Fibroblast of lung (primary cell): ENCODE measurements around the gene LHFPL2.

ENCODE experiments used
- EZH2 ChIP-seq: IDR thresholded peaks from 2 replicates; pipeline ENCODE4 v1.5.1; 2012; ENCODE audit warnings: low read length, control low read depth, mild to moderate bottlenecking; ENCODE audit errors: missing control alignments
- TF ChIP-seq, protein P1 (sequence below), 2 donors: IDR thresholded peaks in 1 of 2; conservative IDR thresholded peaks in 1 of 2; 1 replicate in 1 of 2; 2 replicates in 1 of 2; pipeline ENCODE4 v1.5.1; 2011 to 2012; ENCODE audit warnings: low read length in 2 of 2, control low read depth in 1 of 2, inconsistent platforms in 1 of 2, low read depth in 1 of 2, mild to moderate bottlenecking in 1 of 2

DNA sequence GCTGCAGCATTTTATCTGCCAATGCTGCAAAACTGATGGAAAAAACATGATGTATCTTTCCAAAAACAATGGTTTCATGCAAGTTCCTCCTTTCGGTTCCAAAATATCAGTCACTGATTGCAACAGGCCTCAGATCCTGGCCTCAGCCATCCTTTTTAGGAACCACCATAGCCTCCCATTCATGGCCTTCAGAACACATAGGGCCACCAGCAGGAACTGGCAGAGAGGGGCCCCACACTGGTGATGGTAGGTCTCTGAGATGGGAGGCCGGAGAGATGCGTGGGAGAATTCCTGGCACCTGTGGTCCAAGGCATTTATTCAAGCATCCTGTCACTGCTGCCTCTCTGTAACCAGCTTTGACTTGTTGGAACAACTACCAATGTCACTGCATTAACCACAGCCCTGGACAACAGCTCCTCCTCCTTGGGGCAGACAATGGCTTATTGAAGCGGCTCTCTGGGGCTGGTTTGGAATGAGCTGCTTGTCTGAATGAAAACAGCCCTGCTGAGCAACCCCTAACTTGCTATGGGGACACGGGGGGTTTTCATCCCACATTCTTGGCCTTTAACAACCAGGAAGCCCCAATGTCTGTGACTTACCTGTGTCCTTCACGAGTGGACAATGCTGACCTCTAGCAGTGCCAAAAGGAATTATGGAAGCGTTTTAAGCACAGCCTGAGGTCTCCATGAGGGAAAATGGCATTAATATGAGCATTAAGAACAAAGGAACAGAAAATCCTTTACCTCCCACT is 108.1 kb downstream of the LHFPL2 start:
- TF ChIP-seq, protein P1, sequence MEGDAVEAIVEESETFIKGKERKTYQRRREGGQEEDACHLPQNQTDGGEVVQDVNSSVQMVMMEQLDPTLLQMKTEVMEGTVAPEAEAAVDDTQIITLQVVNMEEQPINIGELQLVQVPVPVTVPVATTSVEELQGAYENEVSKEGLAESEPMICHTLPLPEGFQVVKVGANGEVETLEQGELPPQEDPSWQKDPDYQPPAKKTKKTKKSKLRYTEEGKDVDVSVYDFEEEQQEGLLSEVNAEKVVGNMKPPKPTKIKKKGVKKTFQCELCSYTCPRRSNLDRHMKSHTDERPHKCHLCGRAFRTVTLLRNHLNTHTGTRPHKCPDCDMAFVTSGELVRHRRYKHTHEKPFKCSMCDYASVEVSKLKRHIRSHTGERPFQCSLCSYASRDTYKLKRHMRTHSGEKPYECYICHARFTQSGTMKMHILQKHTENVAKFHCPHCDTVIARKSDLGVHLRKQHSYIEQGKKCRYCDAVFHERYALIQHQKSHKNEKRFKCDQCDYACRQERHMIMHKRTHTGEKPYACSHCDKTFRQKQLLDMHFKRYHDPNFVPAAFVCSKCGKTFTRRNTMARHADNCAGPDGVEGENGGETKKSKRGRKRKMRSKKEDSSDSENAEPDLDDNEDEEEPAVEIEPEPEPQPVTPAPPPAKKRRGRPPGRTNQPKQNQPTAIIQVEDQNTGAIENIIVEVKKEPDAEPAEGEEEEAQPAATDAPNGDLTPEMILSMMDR (conservative IDR thresholded peaks at IDR 0.05 in 1 of 2, IDR thresholded peaks at IDR 0.05 in 1 of 2; ENCODE audit: low read depth in 1 of 2, low read length in 2 of 2): no peak
- TF ChIP-seq EZH2: no peak
